SK-N-SH (cell line): Measurements from ENCODE around the gene MPHOSPH8. TPM values are rescaled to one million over a fixed set of nuclear protein-coding genes. Genes with fewer than 3 reads are reported as not detected.

Source experiments
- CTCF ChIA-PET: fragments of 300-600, 350-600 bp; formaldehyde crosslinking; extraction: SDS; loops from one replicate; lab custom pipeline; 2021; lab: Yijun Ruan, JAX
- POLR2A ChIA-PET: fragments of 350-600 bp; sonication (Branson Sonifier 250); formaldehyde crosslinking; extraction: SDS; loops from one replicate; lab custom pipeline; 2020; ENCODE audit warnings: antibody characterized with exemption, inconsistent platforms; lab: Yijun Ruan, JAX
- DNase-seq: peaks from one replicate; pipeline ENCODE4 v3.0.0; 2012
- H2AFZ ChIP-seq: fragments of 200-600 bp; sonication (generic); 2 replicates; pipeline ENCODE4 v1.8.1; 2016; ENCODE audit warnings: antibody characterized with exemption, mild to moderate bottlenecking, low read depth
- H3F3A ChIP-seq: fragments of 200-600 bp; sonication (generic); replicated peaks from 2 replicates; pipeline ENCODE3; 2016; ENCODE audit warnings: antibody characterized with exemption, mild to moderate bottlenecking; ENCODE audit not compliant: insufficient read depth
- H3K27ac ChIP-seq, 2 experiments: fragments of 200-500 bp in 1 of 2; fragments of 200-600 bp in 1 of 2; sonication (Bioruptor generic) in 1 of 2; sonication (generic), shearing (Covaris generic) in 1 of 2; 2 replicates each; pipeline versions ENCODE4 v1.5.1 to v1.6.1; 2014 to 2016; ENCODE audit warnings: low read depth in 2 of 2, inconsistent platforms in 1 of 2, low read length in 1 of 2, mild to moderate bottlenecking in 1 of 2, mixed read lengths in 1 of 2
- H3K27me3 ChIP-seq: fragments of 200-600 bp; sonication (generic), shearing (Covaris generic); 2 replicates; pipeline ENCODE4 v1.6.1; 2016; ENCODE audit warnings: mixed run types; ENCODE audit not compliant: insufficient read depth
- H3K36me3 ChIP-seq, 2 experiments: fragments of 200-500 bp in 1 of 2; fragments of 200-600 bp in 1 of 2; sonication (Bioruptor generic) in 1 of 2; sonication (generic) in 1 of 2; replicated peaks in 1 of 2; 2 replicates each; pipeline versions ENCODE3 to v1.5.1; 2014 to 2016; ENCODE audit warnings: low read length in 1 of 2, mild to moderate bottlenecking in 1 of 2; ENCODE audit not compliant: insufficient read depth in 2 of 2, control insufficient read depth in 1 of 2
- H3K4me1 ChIP-seq, 2 experiments: fragments of 200-500 bp in 1 of 2; fragments of 200-600 bp in 1 of 2; sonication (Bioruptor generic) in 1 of 2; sonication (generic), shearing (Covaris generic) in 1 of 2; 2 replicates each; pipeline versions ENCODE4 v1.5.1 to v1.6.1; 2014 to 2016; ENCODE audit warnings: low read depth in 1 of 2, low read length in 1 of 2, mixed run types in 1 of 2; ENCODE audit not compliant: insufficient read depth in 2 of 2, control insufficient read depth in 1 of 2
- H3K4me2 ChIP-seq: fragments of 200-600 bp; sonication (generic), shearing (Covaris generic); 2 replicates; pipeline ENCODE4 v1.6.1; 2017; ENCODE audit warnings: mixed run types
- H3K4me3 ChIP-seq, 2 experiments: fragments of 200-500 bp in 1 of 2; fragments of 200-600 bp in 1 of 2; sonication (Bioruptor generic) in 1 of 2; sonication (generic), shearing (Covaris generic) in 1 of 2; 2 replicates each; pipeline versions ENCODE4 v1.5.1 to v1.8.1; 2014 to 2016; ENCODE audit warnings: low read depth in 2 of 2, inconsistent platforms in 1 of 2, low read length in 1 of 2, mild to moderate bottlenecking in 1 of 2, mixed read lengths in 1 of 2, moderate library complexity in 1 of 2
- H3K79me2 ChIP-seq: fragments of 200-600 bp; sonication (generic); 2 replicates; pipeline ENCODE4 v1.8.1; 2017; ENCODE audit warnings: mild to moderate bottlenecking; ENCODE audit not compliant: insufficient read depth
- H3K9ac ChIP-seq: fragments of 200-600 bp; sonication (generic); 2 replicates; pipeline ENCODE4 v1.6.1; 2017; ENCODE audit warnings: mixed run types
- H3K9me2 ChIP-seq: fragments of 200-600 bp; sonication (generic); 2 replicates; pipeline ENCODE4 v1.6.1; 2017; ENCODE audit warnings: mixed run types
- H3K9me3 ChIP-seq: fragments of 200-600 bp; sonication (generic); 2 replicates; pipeline ENCODE4 v1.6.1; 2017; ENCODE audit warnings: mixed run types, mild to moderate bottlenecking, moderate library complexity
- H4K20me1 ChIP-seq: fragments of 200-600 bp; sonication (generic); 2 replicates; pipeline ENCODE4 v1.6.1; 2017; ENCODE audit warnings: mild to moderate bottlenecking, mixed run types; ENCODE audit not compliant: insufficient read depth
- CTCF ChIP-seq: fragments of 200-600 bp; sonication (generic); IDR thresholded peaks from 2 replicates; pipeline ENCODE4 v1.6.1; 2017; ENCODE audit warnings: antibody characterized with exemption, mild to moderate bottlenecking, moderate library complexity
- EZH2phosphoT487 ChIP-seq: fragments of 200-600 bp; sonication (generic); IDR thresholded peaks from 2 replicates; pipeline ENCODE4 v1.6.1; 2017; ENCODE audit warnings: low read depth, mixed run types, mild to moderate bottlenecking, antibody characterized with exemption, moderate library complexity, borderline replicate concordance
- FOSL2 ChIP-seq: IDR thresholded peaks from 2 replicates; pipeline ENCODE4 v1.4.0; 2012; ENCODE audit warnings: low read depth, mild to moderate bottlenecking, moderate library complexity, borderline replicate concordance
- FOXJ3 ChIP-seq: sonication (generic); formaldehyde crosslinking; IDR thresholded peaks from 2 replicates; pipeline ENCODE4 v1.5.1; 2020; ENCODE audit warnings: mild to moderate bottlenecking, missing genetic modification reagents
- FOXM1 ChIP-seq: IDR thresholded peaks from 2 replicates; pipeline ENCODE4 v1.4.0; 2012; ENCODE audit warnings: low read depth, mild to moderate bottlenecking
- GABPA ChIP-seq: IDR thresholded peaks from 2 replicates; pipeline ENCODE4 v1.4.0; 2012; ENCODE audit warnings: low read depth, mild to moderate bottlenecking
- IRF3 ChIP-seq: fragments of 150-350 bp; IDR thresholded peaks from 2 replicates; pipeline ENCODE4 v1.6.1; 2016; ENCODE audit warnings: mild to moderate bottlenecking, low read depth, low read length
- MAX ChIP-seq: IDR thresholded peaks from 2 replicates; pipeline ENCODE4 v1.4.0; 2012; ENCODE audit warnings: low read depth
- MEF2A ChIP-seq: IDR thresholded peaks from 2 replicates; pipeline ENCODE4 v1.4.0; 2012; ENCODE audit warnings: low read depth, borderline replicate concordance
- MXI1 ChIP-seq: IDR thresholded peaks from 2 replicates; pipeline ENCODE4 v1.6.1; 2012; ENCODE audit warnings: mild to moderate bottlenecking, low read depth, low read length, improper control_type of control experiment
- NRF1 ChIP-seq: IDR thresholded peaks from 2 replicates; pipeline ENCODE4 v1.6.1; 2012; ENCODE audit warnings: low read depth, mild to moderate bottlenecking, low read length
- RAD21 ChIP-seq: IDR thresholded peaks from 2 replicates; pipeline ENCODE4 v1.6.1; 2012; ENCODE audit warnings: mild to moderate bottlenecking, low read length
- RCOR1 ChIP-seq: fragments of 150-350 bp; IDR thresholded peaks from 2 replicates; pipeline ENCODE4 v1.6.1; 2017; ENCODE audit warnings: antibody characterized with exemption, low read length
- SMC3 ChIP-seq: IDR thresholded peaks from 2 replicates; pipeline ENCODE4 v1.6.1; 2012; ENCODE audit warnings: low read depth, low read length, improper control_type of control experiment
- TAF1 ChIP-seq: IDR thresholded peaks from 2 replicates; pipeline ENCODE4 v1.6.1; 2012; ENCODE audit warnings: low read depth, mild to moderate bottlenecking, low read length, moderate library complexity, borderline replicate concordance
- TCF12 ChIP-seq: IDR thresholded peaks from 2 replicates; pipeline ENCODE4 v1.4.0; 2012
- TEAD4 ChIP-seq: IDR thresholded peaks from 2 replicates; pipeline ENCODE4 v1.4.0; 2012; ENCODE audit warnings: mild to moderate bottlenecking, borderline replicate concordance; ENCODE audit not compliant: insufficient read depth
- YY1 ChIP-seq: IDR thresholded peaks from 2 replicates; pipeline ENCODE4 v1.4.0; 2012; ENCODE audit warnings: low read depth, mild to moderate bottlenecking
- WGBS: methylation state at CpG from one replicate; pipeline ENCODE4 v1.1.6; 2017; ENCODE audit warnings: low lambda C conversion rate; 5-methylcytosine and 5-hydroxymethylcytosine counted together
- polyA plus RNA-seq, 3 experiments: library from polyadenylated mRNA; depleted of rRNA; stranded (reverse); fragments of >200 nt; gene quantifications; 2 replicates each; pipeline ENCODE4 v1.2.3, GENCODE V29; 2012

Gene MPHOSPH8
- polyA plus RNA-seq, 1 of the 3 experiments (the other 2 are of a cell fraction) = 11.1 TPM

- Histone ChIP-seq H3K27ac (no peak overlapping the region), H3K4me2 (no peak overlapping the region), H3K9ac (no peak overlapping the region), H4K20me1 (no peaks in the 10 kb centered on the region), H3K36me3 (no peaks in the 10 kb centered on the region), H3K4me1 (no peaks in the 10 kb centered on the region; a peak in 1 of 4 replicates), H3K9me3 (no peaks in the 10 kb centered on the region), H3K4me3 (no peak overlapping the region), H3K9me2 (no peaks in the 10 kb centered on the region), H3K79me2 (peaks cover 2% of the 10 kb centered on the region; the same call in 1 of the 2 replicates), H3F3A (peaks cover 6% of the 10 kb centered on the region), H3K27me3 (no peaks in the 10 kb centered on the region), H2AFZ (no peak overlapping the region)
- POLR2A ChIA-PET = no interaction called here
- no peak for DNase-seq
- TF ChIP-seq GABPA = no peak
- no peak for TF ChIP-seq RCOR1
- TF ChIP-seq FOSL2 = no peak
- no peak for TF ChIP-seq FOXM1
- CTCF ChIA-PET = interaction anchor here (1.1 kb wide), 1 partner anchor 18 kb away, joined by 3 read pairs; no protein-coding TSS in a partner anchor
Observed at GRCh38 chr13:19606152-19606551, 27.3 kb upstream of the MPHOSPH8 start.

GRCh38 chr13:19606737-19607136 lies 26.7 kb upstream of the MPHOSPH8 start:
- no peak for DNase-seq
- no peak for TF ChIP-seq EZH2phosphoT487
- TF ChIP-seq MEF2A = no peak
- no peak for TF ChIP-seq MAX
- no peak for TF ChIP-seq NRF1
- no peak for TF ChIP-seq SMC3
- no peak for TF ChIP-seq YY1
- TF ChIP-seq CTCF = no peak
- TF ChIP-seq FOXJ3 (CRISPR knock-in tag) = no peak
- TF ChIP-seq TEAD4 = no peak
- TF ChIP-seq TCF12 = no peak
- TF ChIP-seq RAD21 = no peak
- no peak for TF ChIP-seq FOXM1
- TF ChIP-seq IRF3 = no peak
- no peak for TF ChIP-seq TAF1
- TF ChIP-seq MXI1 = no peak
- TF ChIP-seq RCOR1 = no peak
- Histone ChIP-seq H3K27me3 (no peaks in the 10 kb centered on the region), H3K79me2 (no peaks in the 10 kb centered on the region), H3K4me2 (no peak overlapping the region), H3K27ac (no peak overlapping the region), H3K9ac (no peak overlapping the region), H3K9me3 (no peaks in the 10 kb centered on the region), H2AFZ (no peak overlapping the region), H3K9me2 (no peaks in the 10 kb centered on the region), H3K36me3 (no peaks in the 10 kb centered on the region), H4K20me1 (no peaks in the 10 kb centered on the region), H3F3A (peaks cover 6% of the 10 kb centered on the region), H3K4me3 (no peak overlapping the region), H3K4me1 (no peaks in the 10 kb centered on the region)
- CTCF ChIA-PET = interaction anchor here (1.1 kb wide), 1 partner anchor 19 kb away, joined by 3 read pairs; no protein-coding TSS in a partner anchor
- POLR2A ChIA-PET = no interaction called here
- 86% methylated on average over 2 of the region's 2 CpGs for whole genome bisulfite sequencing
